HT1080 (cell line): Measurements from ENCODE around the gene HES2. TPM values are rescaled to one million over a fixed set of nuclear protein-coding genes. Genes with fewer than 3 reads are reported as not detected.
"Not testable (repeated sequence)": the region's sequence is repeated elsewhere in the genome, so short reads cannot be mapped to it uniquely, and the experiment has no call there.

Source experiments
- DNase-seq: peaks from one replicate; pipeline ENCODE4 v3.0.0-alpha.2; 2015; ENCODE audit warnings: low read depth
- total RNA-seq: library from RNA; depleted of rRNA; stranded (reverse); fragments of >200 nt; shearing (Covaris generic); gene quantifications from 2 replicates; pipeline ENCODE4 v1.2.3, GENCODE V29; 2014

The HES2 gene
- total RNA-seq, 1 experiment from 2014 or later = 0.08 TPM

DNA sequence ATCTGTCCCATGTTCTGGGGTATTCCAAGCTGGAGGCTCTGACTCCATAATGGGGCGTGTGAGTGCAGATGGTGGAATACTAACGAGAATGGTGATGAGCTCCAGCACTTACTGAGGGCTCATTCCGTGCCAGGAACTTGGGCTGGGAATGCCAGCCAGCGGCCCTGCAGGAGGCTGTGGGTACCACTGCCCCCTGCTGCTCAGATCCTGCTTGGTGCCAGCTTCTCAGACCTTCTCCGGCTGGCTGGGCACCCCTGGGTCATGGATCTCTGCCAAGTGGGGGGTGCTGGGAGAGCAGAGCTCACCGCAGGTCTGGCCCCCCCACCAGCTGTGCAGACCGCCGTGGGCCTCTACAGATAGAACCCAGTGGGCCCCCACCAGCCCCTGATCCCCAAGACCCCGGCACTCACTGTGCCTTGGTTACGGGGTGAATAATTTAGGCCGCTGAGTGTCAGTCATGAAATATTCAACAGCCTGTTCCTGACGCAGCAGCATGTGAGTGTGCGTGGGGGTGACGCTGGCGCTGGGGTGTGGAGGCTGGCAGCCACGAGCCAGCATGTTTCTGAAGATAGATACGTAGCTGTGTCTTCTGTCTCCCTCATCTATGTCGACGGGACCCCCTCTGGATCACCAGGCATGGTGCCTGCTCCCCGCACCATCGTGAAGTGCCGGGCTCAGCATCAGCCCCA is 17.4 kb upstream of the HES2 start:
- DNase-seq = peak; percentile 55

DNA sequence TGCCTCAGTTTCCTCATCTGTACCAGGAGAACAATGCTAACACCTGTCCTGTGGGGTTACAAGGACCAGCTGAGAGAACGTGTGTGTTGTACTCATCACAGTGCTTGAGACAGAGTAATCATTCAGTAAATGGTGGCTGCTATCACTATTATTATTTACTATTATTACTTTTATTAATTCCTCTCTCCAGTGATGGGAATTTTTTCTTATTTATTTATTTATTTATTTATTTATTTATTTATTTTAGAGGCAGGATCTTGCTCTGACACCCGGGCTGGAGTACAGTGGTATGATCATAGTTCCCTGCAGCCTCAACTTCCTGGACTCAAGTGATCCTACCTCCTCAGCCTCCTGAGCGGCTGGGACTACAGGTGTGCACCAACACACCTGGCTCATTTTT is 16.6 kb upstream of the HES2 start:
- not testable (repeated sequence) for DNase-seq

DNA sequence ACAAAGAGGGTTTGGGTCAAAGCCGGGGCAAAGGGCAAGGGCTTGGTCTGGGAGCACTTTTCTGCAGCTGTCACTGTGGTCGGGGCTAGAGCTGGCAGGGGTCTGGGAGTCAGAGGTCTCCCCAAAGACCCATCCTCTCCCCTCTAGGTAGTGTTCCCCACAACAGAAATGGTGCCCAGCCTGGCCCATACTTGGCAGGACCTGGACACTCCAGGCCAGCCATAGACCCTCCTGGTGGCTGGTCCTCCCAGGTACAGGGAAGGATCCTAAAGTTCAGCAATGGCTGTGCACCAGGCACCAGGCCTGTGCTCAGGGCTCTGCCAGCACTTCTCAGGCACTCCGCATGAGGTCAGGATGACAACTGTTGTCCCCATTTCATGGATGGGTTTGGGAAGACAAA is 15.8 kb upstream of the HES2 start:
- no peak for DNase-seq

DNA sequence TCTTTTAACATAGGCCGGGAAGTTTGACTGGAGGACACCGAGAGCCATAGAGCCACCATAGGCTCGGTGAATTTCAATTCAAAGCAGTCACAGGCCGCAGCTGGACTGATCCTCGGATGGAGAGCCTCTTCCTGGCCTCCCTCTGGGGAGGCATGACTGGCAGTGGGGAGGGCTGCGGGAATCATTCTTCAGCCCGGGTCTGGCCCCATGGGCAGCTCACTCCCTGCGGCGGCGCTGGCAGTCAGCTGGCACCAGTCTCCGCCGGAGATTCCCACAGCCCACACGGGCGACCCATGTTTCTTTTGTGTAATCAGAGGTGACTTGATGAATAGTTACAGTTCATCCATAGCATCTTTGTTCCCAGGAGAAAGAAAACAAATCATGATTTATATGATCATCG is 15.4 kb upstream of the HES2 start:
- DNase-seq = no peak

DNA sequence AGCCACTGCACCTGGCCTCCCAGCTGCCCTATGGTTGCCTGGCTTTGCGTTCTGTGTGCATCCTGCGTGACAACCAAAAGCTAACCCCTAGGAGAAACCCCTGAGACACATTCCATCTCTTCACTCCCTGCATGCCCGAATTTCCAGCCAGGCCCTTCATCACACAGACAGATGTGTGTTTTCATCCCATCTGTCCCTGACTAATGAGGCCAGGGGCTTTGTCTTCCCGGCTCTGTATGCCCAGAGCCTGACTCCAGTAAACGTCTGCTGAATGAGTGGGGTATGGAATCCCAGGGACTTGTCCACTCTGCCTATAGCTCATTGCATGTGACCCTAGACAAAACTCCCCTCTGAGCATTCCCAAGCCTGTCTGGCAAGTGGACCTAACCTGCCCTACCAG is 14.5 kb upstream of the HES2 start:
- no peak for DNase-seq

DNA sequence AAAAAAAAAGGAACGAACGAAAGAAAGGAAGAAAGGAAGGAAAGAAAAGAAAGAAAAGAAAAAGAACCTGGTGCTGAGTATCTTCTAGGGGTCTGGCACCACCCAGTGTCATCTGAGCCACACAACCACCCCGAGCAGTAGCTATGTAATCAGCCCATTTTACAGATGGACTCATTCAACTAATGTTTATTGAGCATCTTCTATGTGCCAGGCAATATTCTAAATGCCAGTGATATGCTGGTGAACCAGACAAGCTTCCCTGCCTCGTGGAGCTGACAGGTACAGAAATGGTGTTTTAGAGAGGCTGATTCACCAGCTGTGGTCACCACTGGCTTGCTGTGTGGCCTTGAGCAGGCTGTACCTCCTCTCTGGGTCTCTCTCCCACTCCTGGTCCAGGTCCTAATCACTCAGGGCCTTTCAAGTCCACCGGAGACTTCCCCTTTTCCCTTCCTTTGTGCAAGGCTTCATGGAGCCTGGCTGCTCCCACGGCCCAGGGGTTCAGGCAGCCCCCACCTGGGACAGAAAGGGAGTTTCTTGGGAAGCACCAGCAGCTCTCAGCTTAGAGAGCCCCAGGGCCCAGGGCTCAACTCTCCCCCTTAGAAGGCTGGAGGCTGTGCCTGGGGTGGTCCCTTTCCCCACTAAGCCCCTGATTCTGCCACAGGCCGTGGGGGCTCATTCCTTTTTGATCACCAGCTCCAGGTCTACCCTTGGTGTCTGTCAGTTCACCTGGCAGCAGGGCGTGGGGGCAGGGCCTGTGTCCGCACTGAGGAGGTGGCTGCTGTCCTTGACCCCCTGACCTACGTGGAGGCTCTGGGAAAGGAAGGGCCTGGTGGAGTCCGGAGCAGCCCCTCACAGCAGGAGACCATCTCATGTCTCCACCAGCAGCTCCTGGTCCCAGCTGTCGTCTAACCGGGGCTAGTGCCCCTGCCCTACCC is 12.2 kb upstream of the HES2 start:
- not testable (repeated sequence) for DNase-seq

DNA sequence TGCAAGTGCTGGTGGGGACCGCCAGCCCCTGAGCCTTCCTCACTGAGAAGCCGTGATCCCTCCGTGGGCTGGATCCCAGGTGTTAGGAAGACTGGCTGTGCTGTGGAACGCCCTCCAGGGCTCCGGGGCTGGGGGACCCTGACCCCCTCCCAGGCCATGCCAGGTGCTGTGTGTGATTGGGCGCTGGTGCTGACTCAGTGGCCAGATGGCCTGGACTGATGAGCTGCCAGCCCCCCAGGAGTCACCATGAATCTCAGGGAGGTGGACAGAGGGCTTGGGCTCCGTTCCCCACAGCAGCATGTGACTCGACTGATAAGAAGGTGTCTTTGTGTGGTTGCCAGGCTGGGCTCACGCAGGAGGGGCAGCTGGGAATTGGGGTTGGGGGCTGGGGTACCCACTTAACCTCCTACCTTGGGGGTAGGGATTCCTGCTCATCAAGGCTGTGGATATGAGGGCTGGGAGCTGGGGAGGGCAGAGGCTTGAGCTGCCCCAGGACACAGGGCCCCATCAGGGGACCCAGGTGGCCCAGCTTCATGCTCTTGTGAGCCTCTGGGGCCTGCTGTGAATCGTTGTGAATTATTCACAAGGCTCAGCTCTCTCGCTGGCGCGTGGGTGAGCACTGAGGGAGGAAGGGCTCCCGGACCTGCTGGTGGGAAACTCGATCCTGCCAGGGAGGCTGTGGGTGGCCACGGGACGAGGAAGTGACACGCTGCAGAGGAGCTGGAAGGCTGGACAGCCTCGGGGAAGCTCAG is 10.1 kb upstream of the HES2 start:
- DNase-seq = not testable (repeated sequence)

DNA sequence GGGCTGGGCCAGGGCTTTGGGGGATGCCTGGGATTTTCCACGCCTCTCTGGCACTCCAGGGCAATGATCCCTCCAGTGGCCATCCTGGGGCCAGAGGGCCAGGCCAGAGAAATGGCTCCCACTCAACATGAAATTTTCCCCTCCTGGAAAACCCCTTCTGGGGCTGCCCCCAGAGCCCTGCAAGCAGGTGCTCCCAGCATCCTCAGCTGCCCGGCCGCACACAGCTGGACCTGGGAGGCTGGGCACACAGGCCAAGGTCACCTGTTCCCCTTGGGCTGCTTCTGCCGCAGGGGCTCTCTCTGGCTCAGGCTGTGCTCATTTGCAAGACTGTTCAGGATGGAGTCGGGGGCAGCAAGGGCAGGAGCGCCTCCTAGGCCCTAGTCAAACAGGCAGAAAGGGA is 8.7 kb upstream of the HES2 start:
- DNase-seq = not testable (repeated sequence)

DNA sequence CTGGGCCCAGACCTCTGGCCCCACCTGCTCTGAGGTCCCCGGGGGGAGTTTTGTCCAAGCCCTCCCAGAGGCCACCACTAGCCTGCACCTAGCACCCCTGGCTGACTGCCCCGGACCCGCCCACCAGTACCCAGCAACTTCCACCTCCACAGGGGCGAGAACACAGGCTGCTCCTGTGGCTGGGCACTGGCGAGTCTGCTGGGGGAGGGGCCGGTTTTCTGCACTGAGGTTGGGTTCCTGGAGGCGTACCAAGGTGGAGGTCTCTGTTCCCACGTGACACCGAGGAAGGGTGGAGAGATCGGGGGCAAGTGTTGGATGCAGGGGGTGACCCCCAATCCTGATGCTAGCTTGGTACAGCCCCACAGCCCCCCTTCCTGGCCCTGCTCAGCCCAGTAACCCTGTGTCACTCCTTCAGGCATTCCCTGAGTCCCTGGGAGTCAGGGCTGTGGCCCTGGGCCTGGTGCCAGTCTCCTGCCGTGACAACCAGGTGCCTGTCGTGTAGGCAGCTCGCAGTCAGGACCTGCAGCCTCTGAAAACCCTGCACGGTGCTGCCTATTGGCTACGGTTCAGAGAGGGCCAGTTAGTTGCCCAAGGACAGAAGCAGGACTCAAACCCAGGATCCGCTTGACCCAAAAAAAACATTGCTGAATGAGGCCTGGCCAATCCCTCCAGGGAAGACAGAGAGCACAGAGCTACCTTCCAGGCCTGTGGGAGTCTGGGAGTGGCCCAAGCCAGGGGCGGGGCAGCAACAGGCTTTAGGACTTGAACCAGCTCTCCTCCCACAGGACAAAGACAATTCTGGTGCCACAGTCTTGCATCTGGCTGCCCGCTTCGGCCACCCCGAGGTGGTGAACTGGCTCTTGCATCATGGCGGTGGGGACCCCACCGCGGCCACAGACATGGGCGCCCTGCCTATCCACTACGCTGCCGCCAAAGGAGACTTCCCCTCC is 8.0 kb upstream of the HES2 start:
- no peak for DNase-seq

DNA sequence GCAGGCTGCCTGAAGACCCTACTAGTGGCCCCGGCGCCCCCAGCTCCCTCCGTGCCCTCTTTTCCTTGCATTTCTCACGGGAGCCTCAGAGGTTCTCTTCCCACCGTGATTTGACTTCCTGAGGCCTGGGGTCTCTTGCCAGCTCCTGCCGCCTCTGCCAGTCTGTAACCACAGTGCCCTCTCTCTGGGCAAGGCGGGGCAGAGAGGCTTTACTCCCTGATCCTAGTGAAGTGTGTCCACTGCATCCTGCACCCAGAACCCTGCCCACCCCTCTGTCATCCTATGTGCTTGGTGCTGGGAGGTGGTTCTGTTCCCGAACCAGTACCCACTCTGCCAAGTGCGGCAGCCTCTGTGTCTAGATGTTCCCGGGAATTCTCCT is 7.2 kb upstream of the HES2 start:
- DNase-seq = no peak

DNA sequence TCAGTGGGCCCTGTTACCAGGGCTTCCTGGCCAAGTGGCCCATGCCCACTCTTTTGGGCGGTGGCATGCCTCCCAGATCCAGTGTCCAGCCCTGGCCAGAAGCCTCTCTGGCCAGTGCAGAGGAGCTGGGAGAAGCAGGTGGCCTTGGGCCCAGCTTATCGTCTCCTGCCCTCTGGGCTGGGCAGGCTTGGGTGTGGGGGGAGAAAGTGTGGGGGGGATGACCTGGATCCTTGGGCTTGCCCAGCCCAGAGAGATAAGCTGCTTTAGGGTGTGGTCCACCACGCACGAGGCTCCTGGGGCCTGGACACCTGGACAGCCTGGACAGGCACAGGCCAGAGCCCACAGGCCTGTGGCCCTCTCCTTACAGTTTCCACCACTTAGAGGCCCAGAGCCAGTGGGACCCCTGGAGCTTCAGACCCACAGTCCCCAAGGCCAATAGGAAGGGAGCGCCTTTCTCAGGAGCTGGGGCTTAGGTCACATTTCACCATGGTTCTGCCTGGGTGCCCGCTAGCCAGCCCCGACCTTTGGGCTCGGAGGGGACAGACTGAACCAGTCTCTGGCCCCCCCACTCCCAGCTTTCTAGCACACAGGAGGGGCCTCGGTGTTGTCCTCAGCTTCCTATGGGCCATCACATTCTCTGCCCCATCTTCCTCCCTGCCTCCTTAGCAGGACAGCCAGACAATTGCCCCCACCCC is 6.7 kb upstream of the HES2 start:
- no peak for DNase-seq

DNA sequence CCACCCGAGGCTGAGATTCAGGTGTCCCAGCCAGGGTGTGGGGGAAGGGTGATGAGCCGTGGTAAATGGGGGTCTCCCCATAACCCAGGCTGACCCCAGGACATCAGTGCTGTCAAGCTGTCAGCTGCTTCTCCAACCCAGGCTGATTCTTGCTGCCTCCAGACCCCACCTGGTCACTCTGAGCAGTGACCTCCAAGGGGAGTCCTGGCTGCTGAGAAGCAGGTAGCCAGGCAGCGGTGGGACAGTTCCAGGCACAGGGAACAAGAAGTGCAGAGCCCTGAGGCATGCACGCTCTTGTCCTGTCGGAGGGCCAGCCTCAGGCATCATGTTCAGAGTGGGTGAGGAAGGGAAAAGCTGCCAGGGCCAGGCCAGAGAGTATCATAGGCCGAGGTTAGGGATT is 5.9 kb upstream of the HES2 start:
- no peak for DNase-seq

DNA sequence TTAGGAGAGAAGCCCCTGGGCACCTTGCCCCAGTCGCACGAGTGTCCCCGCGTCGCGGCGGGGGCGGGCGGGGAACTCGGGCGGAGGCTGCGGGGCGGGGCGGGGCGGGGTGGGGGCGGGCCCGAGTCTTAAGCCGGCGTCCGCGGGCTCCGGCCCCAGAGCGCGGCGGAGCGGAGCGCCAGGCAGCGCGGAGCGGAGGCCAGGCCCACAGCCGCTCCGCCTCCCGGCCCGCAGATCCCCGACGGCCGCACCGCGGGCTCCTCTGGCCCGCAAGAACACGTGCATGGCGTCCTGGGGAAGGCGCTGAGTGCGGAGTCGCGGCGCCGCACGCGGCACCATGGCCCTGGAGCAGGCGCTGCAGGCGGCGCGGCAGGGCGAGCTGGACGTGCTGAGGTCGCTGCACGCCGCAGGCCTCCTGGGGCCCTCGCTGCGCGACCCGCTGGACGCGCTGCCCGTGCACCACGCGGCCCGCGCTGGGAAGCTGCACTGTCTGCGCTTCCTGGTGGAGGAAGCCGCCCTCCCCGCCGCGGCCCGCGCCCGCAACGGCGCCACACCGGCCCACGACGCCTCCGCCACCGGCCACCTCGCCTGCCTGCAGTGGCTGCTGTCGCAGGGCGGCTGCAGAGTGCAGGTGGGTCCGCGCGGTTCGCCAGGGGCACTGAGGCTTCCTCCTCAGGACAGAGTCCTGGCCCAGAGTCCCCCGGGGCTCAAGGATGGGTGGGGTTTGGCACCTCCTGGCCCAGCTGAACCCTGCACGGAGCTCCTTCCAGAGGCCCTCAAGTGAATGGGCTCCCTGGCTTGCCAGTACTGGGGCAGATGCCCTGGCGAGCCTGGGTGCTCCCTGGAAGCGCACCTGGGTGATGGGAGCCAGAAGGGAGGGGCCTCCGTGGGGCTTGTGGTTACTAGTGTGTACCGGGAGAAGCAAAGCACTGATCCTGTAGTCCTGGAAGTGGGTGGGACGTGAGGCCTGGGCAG is 5.2 kb upstream of the HES2 start, which contains the start of gene ESPN:
Gene ESPN (plus strand): TSS at position 158 of the 975 bp plus-strand sequence. CDS start 180 bp downstream, at position 338.
- no peak for DNase-seq

DNA sequence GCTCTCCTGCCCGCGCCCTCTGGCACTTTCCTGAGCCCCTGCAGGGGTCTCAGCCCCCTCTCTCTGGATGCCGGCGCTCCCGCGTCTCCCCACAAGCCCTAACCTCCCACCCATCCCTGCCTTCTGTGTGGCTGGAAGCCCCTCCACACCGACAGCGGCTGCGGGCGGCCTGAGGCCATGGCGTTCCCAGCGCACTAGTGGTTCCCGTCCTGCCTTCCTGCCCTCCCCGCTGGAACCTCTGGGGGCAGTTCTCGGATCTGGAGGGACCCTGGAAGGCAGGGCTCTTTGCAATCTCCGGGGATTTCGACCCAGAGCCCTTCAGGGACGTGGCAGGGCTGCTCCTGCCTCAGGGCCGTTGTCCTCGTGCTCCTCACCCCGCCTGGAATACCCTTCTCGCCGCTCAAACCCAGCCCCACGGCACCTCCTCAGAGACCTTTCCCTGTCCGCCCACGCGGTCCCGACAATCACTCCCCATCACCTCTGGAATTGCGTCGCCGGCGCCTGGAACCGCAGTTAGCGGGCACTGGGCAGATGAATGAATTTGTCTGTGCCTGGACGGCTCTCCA is 4.4 kb upstream of the HES2 start:
- no peak for DNase-seq

DNA sequence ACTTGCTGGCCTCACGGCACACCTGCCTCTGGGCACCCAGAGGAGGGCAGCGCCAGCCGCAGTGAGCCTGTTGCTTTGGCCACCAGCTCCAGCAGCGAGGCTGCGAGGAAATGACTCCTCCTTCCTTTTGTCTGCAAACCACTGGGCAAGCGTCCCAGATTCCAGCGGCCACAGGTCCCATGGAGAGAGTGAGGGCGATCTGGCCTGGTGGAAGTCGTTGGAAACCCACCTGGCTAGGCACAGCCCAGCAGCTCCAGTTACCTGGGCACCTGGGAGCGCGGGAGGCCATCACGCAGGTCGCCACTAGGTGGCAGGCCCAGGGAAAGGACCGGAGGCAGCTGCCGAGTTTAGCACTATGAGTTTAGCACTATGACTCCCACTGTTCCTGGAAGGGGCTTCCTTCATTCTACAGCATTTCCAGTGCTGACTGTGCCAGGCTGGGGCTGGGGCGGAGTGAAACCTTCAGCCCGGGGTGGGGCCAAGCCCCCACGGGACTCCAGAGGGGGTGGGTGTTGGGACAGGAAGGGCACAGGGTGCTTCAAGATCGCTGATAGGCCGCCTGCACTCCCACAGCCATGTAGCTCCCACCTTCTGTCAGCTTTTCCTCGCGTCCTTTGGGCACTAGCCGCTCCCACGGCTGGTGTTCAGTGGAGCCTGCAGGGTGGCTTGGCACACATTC is 3.7 kb upstream of the HES2 start:
- peak; percentile 86 for DNase-seq

DNA sequence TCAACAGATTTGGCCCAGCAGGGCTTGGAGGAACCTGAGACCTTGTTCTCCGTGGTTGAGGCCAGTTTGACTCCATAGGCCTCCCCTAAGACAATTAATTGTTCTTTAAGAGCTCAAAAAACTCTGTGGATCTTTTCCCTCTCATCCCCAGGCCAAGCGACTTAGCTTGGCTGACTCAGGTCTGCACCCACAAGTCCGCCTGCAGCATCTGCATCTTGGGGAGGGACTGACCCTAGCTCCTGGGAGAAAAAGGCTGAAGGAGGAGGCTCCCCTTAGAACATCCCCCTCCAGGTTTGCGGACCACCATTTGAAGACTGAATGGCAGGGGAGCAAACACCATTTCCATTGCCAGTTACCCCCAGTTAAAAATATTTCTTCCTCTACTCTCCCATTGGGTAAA is 1.5 kb upstream of the HES2 start:
- no peak for DNase-seq

DNA sequence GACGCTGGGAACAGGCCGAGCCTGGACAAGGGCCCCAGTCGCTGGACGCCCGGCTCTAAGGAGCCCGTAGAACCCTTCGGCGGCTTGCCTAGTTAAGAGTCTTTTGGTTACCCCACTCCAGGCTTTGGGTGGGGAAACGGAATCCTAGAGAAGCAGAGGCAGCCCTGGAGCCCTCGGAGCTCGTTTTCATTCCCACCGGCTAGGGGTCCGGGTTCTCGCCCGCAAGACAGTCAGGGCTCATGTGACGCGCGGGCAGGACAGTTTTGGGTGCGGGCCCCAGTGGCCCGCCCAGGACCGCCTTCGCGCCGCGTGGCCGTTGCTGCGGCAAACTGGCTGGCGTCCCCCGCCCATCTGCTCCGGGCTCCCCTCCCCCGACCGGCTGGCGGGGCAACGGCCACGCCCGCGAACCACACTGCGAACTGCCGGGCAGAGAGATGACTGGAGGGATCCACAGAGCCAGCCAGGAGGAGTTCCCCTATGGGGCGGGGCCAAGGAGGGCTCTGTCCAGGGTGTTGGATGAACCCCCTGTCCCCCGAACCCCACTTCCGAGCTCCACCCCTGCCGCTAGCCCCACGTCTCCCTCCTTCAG is 829 bp upstream of the HES2 start:
- DNase-seq = no peak

DNA sequence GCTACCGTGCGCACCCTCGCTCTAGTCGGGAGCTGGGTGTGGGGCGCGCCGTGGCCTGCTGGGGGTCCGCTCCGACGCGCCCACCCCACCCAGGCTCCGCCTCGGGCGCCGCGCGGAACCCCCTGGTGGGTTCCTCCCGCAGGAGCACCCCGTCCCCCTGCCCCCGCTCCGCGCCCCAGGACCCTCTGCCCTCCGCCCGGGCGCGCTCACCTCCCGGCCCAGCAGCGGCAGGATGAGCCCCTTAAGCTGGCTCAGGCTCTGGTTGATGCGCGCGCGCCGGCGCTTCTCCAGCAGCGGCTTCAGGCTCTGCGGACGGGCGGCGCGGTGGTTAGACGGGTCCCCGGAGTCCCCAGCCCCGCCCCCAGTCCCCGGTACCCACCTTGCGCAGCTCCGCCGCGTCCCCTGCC is 319 bp downstream of the HES2 start:
- DNase-seq = no peak
